Measurements from ENCODE around the gene PAXX.

The PAXX gene

DNA sequence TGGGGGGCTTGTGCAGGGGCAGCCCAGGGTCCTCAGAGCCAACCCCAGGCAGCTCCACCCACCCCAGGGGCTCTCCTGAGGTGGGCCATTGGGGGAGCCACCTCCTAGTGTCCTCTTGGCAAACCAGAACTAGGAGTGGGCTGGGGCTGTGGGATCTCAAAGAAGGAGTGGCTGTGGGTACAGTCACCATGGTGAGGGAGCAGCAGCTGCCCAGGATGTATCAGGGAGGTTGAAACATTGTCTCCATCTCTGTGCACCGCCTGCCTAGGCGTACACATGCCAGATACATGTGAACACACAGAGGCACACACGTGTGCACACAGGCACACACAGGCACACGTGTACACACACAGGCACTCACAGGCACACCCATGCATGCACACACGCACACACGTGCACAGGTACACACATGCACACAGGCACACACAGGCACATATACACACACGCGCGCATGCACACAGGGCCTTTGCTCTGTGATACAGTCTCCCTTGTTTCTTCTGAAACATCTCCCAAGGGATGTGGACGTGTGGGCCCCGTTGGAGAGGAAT lies 29.4 kb upstream of the PAXX start:
- H3K4me3 ChIP-seq (replicated peaks; ENCODE audit: low read depth, low read length): no peak overlapping the region
- TF ChIP-seq, protein P1, sequence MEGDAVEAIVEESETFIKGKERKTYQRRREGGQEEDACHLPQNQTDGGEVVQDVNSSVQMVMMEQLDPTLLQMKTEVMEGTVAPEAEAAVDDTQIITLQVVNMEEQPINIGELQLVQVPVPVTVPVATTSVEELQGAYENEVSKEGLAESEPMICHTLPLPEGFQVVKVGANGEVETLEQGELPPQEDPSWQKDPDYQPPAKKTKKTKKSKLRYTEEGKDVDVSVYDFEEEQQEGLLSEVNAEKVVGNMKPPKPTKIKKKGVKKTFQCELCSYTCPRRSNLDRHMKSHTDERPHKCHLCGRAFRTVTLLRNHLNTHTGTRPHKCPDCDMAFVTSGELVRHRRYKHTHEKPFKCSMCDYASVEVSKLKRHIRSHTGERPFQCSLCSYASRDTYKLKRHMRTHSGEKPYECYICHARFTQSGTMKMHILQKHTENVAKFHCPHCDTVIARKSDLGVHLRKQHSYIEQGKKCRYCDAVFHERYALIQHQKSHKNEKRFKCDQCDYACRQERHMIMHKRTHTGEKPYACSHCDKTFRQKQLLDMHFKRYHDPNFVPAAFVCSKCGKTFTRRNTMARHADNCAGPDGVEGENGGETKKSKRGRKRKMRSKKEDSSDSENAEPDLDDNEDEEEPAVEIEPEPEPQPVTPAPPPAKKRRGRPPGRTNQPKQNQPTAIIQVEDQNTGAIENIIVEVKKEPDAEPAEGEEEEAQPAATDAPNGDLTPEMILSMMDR (IDR thresholded peaks at IDR 0.05; ENCODE audit: low read length, missing control alignments): no peak

DNA sequence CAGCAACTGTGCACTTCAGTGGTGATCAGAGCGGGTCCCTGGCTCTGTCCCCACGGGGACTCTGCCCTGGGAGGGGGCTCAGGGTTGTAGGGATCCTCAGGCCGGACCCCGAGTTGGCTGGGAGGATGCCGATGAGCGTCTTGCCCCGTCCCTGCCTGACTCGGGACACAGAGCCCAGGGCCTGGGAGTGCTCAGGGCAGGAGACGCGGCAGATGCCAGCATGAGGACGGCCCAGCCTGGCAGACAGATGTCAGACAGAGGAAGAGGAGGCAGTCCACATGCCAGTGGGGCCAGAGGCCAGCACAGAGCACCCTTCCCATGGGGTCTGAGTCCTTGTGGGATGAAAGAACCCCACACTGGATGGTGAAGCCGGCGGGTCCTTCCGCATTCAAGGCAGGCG lies 28.9 kb upstream of the PAXX start:
- H3K4me3 ChIP-seq (replicated peaks; ENCODE audit: low read depth, low read length): no peak overlapping the region
- TF ChIP-seq, protein P1 (IDR thresholded peaks at IDR 0.05; ENCODE audit: low read length, missing control alignments): no peak
- no peak for DNase-seq (ENCODE audit: low read depth)

More for the DNA sequence above, 29.4 kb upstream of the PAXX start:
- DNase-seq (ENCODE audit: low read depth): no peak

DNA sequence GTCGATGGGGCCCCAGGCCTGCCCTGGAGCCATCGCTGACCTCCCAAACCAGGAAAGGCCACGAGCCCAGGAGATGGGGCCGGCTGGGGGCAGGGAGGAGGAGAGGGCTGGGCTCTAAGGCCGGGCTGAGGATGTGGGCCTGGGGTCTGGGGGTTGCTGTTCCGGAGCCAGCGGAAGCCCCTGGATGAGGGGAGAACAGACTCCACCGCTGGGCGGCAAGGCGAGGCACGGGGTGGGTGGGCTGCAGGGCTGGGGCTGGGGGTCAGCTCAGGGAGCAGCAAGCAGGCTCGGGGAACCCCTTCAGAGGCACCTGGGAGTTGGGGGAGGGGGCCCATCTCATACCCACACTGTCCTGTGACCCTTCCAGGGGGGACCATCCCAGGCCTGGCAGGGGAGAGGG lies 28.5 kb upstream of the PAXX start:
- no peak overlapping the region for H3K4me3 ChIP-seq (replicated peaks; ENCODE audit: low read depth, low read length)
- TF ChIP-seq, protein P1 (IDR thresholded peaks at IDR 0.05; ENCODE audit: low read length, missing control alignments): no peak
- DNase-seq (ENCODE audit: low read depth): no peak

DNA sequence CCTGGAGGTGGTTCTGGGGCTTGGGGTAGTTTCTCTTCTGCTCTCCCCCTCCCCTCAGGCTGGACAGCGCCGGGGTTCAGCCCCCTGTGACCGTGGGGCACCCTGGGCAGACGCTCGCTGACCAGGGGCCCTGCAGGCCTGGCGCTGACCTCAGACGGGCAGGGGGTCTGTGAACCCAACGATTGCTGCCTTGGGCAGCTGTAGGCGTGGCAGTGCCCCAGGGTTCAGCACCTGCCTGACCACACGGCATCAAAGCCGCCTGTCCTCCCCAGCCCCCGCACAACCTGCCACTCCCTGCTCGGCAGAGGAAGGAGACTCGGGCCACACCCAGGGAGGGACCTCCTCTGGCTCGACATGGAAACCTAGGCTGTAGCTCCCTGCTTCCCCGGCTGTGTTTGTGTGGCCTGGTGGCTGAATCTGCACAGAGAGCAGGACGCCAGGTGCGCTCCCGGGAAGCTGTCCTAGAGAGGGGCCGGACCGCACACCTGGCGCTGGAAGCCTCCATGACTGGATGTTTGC lies 28.0 kb upstream of the PAXX start:
- H3K4me3 ChIP-seq (replicated peaks; ENCODE audit: low read depth, low read length): no peak overlapping the region
- TF ChIP-seq, protein P1 (IDR thresholded peaks at IDR 0.05; ENCODE audit: low read length, missing control alignments): no peak
- DNase-seq (ENCODE audit: low read depth): no peak

DNA sequence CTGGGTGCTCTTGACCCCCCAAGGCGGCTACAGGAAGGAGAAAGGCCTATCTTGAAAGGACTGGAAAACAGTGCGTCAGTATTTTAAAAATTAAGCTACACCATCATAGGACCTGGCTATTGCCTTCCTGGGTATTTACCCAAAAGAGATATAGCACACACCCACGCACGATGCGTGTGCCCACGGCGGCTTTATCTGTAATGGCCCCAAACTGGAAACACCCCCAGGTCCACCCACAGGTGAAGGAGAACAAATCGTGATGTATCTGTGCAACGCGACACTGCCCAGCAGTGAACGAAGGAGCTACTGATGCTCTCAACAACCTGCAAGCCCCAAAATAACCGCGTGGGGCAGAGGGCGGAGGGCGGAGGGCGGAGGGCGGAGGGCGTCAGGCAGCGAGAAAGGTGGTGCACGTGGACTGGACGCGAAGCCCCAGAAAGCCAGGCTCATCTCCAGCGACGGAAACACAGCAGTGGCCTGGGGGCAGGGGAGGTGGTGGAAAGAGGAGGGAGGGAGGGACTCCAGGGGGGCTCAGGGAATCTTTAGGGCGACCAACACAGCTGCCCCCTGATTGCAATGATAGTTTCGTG lies 27.3 kb upstream of the PAXX start:
- H3K4me3 ChIP-seq (replicated peaks; ENCODE audit: low read depth, low read length): no peak overlapping the region
- DNase-seq (ENCODE audit: low read depth): no peak
- TF ChIP-seq, protein P1 (IDR thresholded peaks at IDR 0.05; ENCODE audit: low read length, missing control alignments): no peak

DNA sequence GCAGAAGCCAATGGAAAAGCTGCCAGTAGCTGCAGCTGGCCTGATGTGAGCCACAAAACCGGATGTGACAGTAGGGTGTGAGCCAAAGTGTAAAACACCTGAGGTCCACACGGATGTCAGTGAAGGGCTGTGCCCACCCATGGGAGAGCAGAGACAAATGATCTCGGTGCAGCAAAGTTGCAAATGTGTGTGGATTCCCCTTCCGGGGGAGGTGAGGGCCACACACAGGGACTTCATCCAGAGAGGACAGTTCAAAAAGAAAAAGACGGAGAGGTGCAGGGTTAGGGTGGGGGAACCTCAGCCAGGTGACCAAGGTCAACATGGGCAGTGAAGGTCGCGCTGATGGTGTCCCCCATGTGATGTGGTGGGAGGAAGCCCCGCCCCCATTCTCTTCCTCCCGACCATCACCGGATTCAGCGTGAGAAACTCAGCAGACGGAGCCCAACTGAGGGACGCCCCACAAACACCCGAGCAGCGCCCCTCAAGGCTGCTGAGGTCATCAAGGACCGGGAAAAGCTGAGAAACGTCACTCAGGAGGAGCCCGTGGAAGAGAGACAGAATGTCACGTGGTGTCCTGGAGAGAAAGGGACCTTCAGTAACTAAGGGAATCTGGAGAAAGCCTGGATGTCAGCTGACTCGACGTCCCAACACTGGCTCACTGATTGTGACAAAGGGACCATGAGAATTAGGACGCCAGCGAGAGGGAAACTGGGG lies 26.3 kb upstream of the PAXX start:
- no peak for DNase-seq (ENCODE audit: low read depth)
- H3K4me3 ChIP-seq (replicated peaks; ENCODE audit: low read depth, low read length): no peak overlapping the region
- TF ChIP-seq, protein P1 (IDR thresholded peaks at IDR 0.05; ENCODE audit: low read length, missing control alignments): no peak
